Measurements from ENCODE around the gene FBXO45.
"Not testable (repeated sequence)": the region's sequence is repeated elsewhere in the genome, so short reads cannot be mapped to it uniquely, and the experiment has no call there.

FBXO45 gene

GRCh38 chr3:196617256-196617655, 48.8 kb downstream of the FBXO45 start:
- Histone ChIP-seq H3K36me3 (no peaks in the 10 kb centered on the region), H3K9me3 (no peaks in the 10 kb centered on the region), H3K4me3 (ENCODE audit: low read depth, low read length) (no peak overlapping the region), H3K4me1 (peaks cover 3% of the 10 kb centered on the region), H3K27me3 (no peaks in the 10 kb centered on the region)
- TF ChIP-seq CTCF (IDR thresholded peaks at IDR 0.05; ENCODE audit: low read depth, low read length) = no peak
- no peak for DNase-seq

DNA sequence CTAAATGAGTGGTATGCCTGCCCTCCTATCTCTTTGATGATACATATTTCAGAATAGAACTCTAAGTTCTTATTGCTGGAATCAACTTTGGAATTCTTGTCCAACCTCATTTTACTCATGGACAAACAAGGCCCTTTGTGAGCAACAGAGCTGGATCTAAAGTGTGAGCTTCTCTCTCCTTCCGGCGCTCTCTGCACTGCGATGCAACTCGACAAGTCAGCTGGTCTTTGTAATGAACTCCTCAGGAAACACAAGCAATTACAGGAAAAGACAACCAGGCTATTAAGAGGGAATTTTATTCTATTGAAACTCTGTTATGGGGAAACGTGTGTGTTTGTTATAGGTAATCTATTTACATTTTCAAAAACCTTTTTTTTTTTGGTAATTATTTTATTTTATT, 50.8 kb downstream of the FBXO45 start:
- no peak for DNase-seq

GRCh38 chr3:196619627-196620026, 51.2 kb downstream of the FBXO45 start:
- H3K36me3 ChIP-seq; DNase-seq; H3K4me3 ChIP-seq (ENCODE audit: low read depth, low read length); H3K9me3 ChIP-seq; H3K4me1 ChIP-seq; H3K27me3 ChIP-seq: not testable (repeated sequence)

More for the DNA sequence above, 50.8 kb downstream of the FBXO45 start:
- no peaks in the 10 kb centered on the region for H3K27me3 ChIP-seq
- TF ChIP-seq CTCF (IDR thresholded peaks at IDR 0.05; ENCODE audit: low read depth, low read length) = no peak
- no peaks in the 10 kb centered on the region for H3K9me3 ChIP-seq
- H3K4me1 ChIP-seq = no peaks in the 10 kb centered on the region
- no peaks in the 10 kb centered on the region for H3K36me3 ChIP-seq
- H3K4me3 ChIP-seq (ENCODE audit: low read depth, low read length) = no peak overlapping the region

- no peak for TF ChIP-seq CTCF (IDR thresholded peaks at IDR 0.05; ENCODE audit: low read depth, low read length)
- no peak for DNase-seq
Measured at GRCh38 chr3:196620161-196620604, 51.7 kb downstream of the FBXO45 start.

GRCh38 chr3:196620684-196621083, 52.2 kb downstream of the FBXO45 start:
- Histone ChIP-seq H3K4me1 (no peaks in the 10 kb centered on the region), H3K9me3 (no peaks in the 10 kb centered on the region), H3K36me3 (no peaks in the 10 kb centered on the region), H3K27me3 (no peaks in the 10 kb centered on the region), H3K4me3 (ENCODE audit: low read depth, low read length) (no peak overlapping the region)
- no peak for TF ChIP-seq CTCF (IDR thresholded peaks at IDR 0.05; ENCODE audit: low read depth, low read length)
- DNase-seq = no peak

More at GRCh38 chr3:196620161-196620604, 51.7 kb downstream of the FBXO45 start:
- no peaks in the 10 kb centered on the region for H3K36me3 ChIP-seq
- H3K4me1 ChIP-seq = no peaks in the 10 kb centered on the region
- H3K4me3 ChIP-seq (ENCODE audit: low read depth, low read length) = no peak overlapping the region
- H3K9me3 ChIP-seq = no peaks in the 10 kb centered on the region
- H3K27me3 ChIP-seq = no peaks in the 10 kb centered on the region

- TF ChIP-seq CTCF (IDR thresholded peaks at IDR 0.05; ENCODE audit: low read depth, low read length) = no peak
Measured at GRCh38 chr3:196621611-196622010, 53.2 kb downstream of the FBXO45 start.

More at GRCh38 chr3:196621611-196622010, 53.2 kb downstream of the FBXO45 start:
- Histone ChIP-seq H3K36me3 (no peaks in the 10 kb centered on the region), H3K27me3 (no peaks in the 10 kb centered on the region), H3K4me3 (ENCODE audit: low read depth, low read length) (no peak overlapping the region), H3K9me3 (no peaks in the 10 kb centered on the region), H3K4me1 (no peaks in the 10 kb centered on the region)
- no peak for DNase-seq
